Lower lobe of right lung (tissue), 2 donors: ENCODE measurements around the gene CRLF1. TPM values are rescaled to one million over a fixed set of nuclear protein-coding genes. Genes with fewer than 3 reads are reported as not detected.
A peak's percentile ranks its signal among the peaks of the same experiment; 100 is the strongest.

Experiments used
- ATAC-seq, 2 donors: fragments of 200-7000 bp; cut with Tn5 transposase; one replicate each; pipeline ENCODE4 v1.9.1; 2020 to 2022; ENCODE audit warnings: mild to moderate bottlenecking in 2 of 2, moderate library complexity in 2 of 2
- DNase-seq: peaks from one replicate; pipeline ENCODE4 v3.0.0-alpha.2; 2020
- H3K27ac ChIP-seq: fragments of 200-600 bp; one replicate; pipeline ENCODE4 v1.8.0; 2022
- H3K27me3 ChIP-seq: fragments of 200-600 bp; one replicate; pipeline ENCODE4 v1.8.0; 2022; ENCODE audit warnings: low read depth
- H3K36me3 ChIP-seq: fragments of 200-600 bp; one replicate; pipeline ENCODE4 v1.8.0; 2022; ENCODE audit warnings: mild to moderate bottlenecking
- H3K4me1 ChIP-seq: fragments of 200-600 bp; one replicate; pipeline ENCODE4 v1.8.0; 2022
- H3K4me3 ChIP-seq: fragments of 200-600 bp; one replicate; pipeline ENCODE4 v1.8.0; 2022; ENCODE audit warnings: mild to moderate bottlenecking
- H3K9me3 ChIP-seq: fragments of 200-600 bp; one replicate; pipeline ENCODE4 v1.8.0; 2022
- CTCF ChIP-seq: fragments of 200-600 bp; IDR thresholded peaks from one replicate; pipeline ENCODE4 v1.8.0; 2022; ENCODE audit warnings: antibody characterized with exemption, mild to moderate bottlenecking
- intact Hi-C: fragments of 100-400 bp; cut with DNase I; formaldehyde crosslinking; loops from one replicate; pipeline ENCODE4 v1.11.0; 2022
- total RNA-seq: library from RNA; stranded (reverse); fragmentation: NEBNext Ultra II Directional; extraction: Animal tissue kit (Norgen Biotek cat#: 25700); gene quantifications from one replicate; pipeline ENCODE4 v1.2.1, GENCODE V29; 2021
- donor health status: DM: no; HTN: yes; CAD: no; lungs with severe emphysema.

CRLF1 gene
- total RNA-seq, 1 donor from 2014 or later: 19.9 TPM

- DNase-seq (no peak), ATAC-seq (no peak)
- Histone ChIP-seq H3K27ac (peak overlapping the region; percentile 80), H3K9me3 (no peaks in the 10 kb centered on the region), H3K36me3 (no peaks in the 10 kb centered on the region), H3K4me3 (no peak overlapping the region), H3K27me3 (no peaks in the 10 kb centered on the region), H3K4me1 (peaks cover 40% of the 10 kb centered on the region)
- intact Hi-C loops: no loop called here
- TF ChIP-seq CTCF: no peak
Observed at GRCh38 chr19:18651300-18651699, 44.7 kb upstream of the CRLF1 start.

GRCh38 chr19:18650468-18651041 lies 44.0 kb upstream of the CRLF1 start:
- H3K4me1 ChIP-seq: peaks cover 40% of the 10 kb centered on the region
- no peak for TF ChIP-seq CTCF
- H3K27me3 ChIP-seq: no peaks in the 10 kb centered on the region
- H3K9me3 ChIP-seq: no peaks in the 10 kb centered on the region
- H3K27ac ChIP-seq: peak overlapping the region; percentile 80
- H3K4me3 ChIP-seq: peak overlapping the region; percentile 31
- no peaks in the 10 kb centered on the region for H3K36me3 ChIP-seq
- no peak for DNase-seq
- intact Hi-C loops: no loop called here
- ATAC-seq: peak; percentile 55 to 66

- no peak for TF ChIP-seq CTCF
- peak overlapping the region; percentile 31 for H3K4me3 ChIP-seq
- peak overlapping the region; percentile 80 for H3K27ac ChIP-seq
- no peaks in the 10 kb centered on the region for H3K36me3 ChIP-seq
- DNase-seq: no peak
- peaks cover 40% of the 10 kb centered on the region for H3K4me1 ChIP-seq
- intact Hi-C loops: no loop called here
- H3K9me3 ChIP-seq: no peaks in the 10 kb centered on the region
- peak; percentile 40 to 62 for ATAC-seq
- no peaks in the 10 kb centered on the region for H3K27me3 ChIP-seq
Observed at GRCh38 chr19:18650021-18650390, 43.4 kb upstream of the CRLF1 start.

- H3K9me3 ChIP-seq: no peaks in the 10 kb centered on the region
- peak; percentile 58 to 70 for ATAC-seq
- H3K4me1 ChIP-seq: peaks cover 42% of the 10 kb centered on the region
- peak overlapping the region; percentile 31 for H3K4me3 ChIP-seq
- no peak for TF ChIP-seq CTCF
- no peaks in the 10 kb centered on the region for H3K36me3 ChIP-seq
- H3K27ac ChIP-seq: peak overlapping the region; percentile 80
- no peaks in the 10 kb centered on the region for H3K27me3 ChIP-seq
- DNase-seq: peak; percentile 70
- intact Hi-C loops: no loop called here
Observed at GRCh38 chr19:18649371-18650020, 42.9 kb upstream of the CRLF1 start.

GRCh38 chr19:18648973-18649315 lies 42.3 kb upstream of the CRLF1 start:
- H3K27me3 ChIP-seq: no peaks in the 10 kb centered on the region
- H3K4me3 ChIP-seq: peak overlapping the region; percentile 31
- ATAC-seq (peak in 1 of 2 donors; percentile 13), DNase-seq (no peak)
- H3K9me3 ChIP-seq: no peaks in the 10 kb centered on the region
- intact Hi-C loops: no loop called here
- no peaks in the 10 kb centered on the region for H3K36me3 ChIP-seq
- peak overlapping the region; percentile 80 for H3K27ac ChIP-seq
- peaks cover 46% of the 10 kb centered on the region for H3K4me1 ChIP-seq
- no peak for TF ChIP-seq CTCF
